T-cell (primary cell): ENCODE measurements around the gene GLIPR1L2. TPM values are rescaled to one million over a fixed set of nuclear protein-coding genes. Genes with fewer than 3 reads are reported as not detected.

ENCODE experiments used
- ATAC-seq, 4 experiments: fragments of 200-7000 bp in 3 of 4; fragments of 150-1000 bp in 1 of 4; cut with Tn5 transposase; replicated peaks in 1 of 4; 1 replicate in 3 of 4; 2 replicates in 1 of 4; pipeline ENCODE4 v1.10.0; 2021; ENCODE audit warnings: moderate library complexity in 3 of 4, mild to moderate bottlenecking in 2 of 4, moderate number of reproducible peaks in 1 of 4
- CTCF ChIA-PET, 2 donors: fragments of 300-600 bp; sonication (Branson Sonifier 250); formaldehyde crosslinking; loops; one replicate each; lab custom pipeline; 2022; ENCODE audit warnings: antibody characterized with exemption in 2 of 2; lab: Charles Lee
- POLR2A ChIA-PET, 2 donors: fragments of 300-600 bp; sonication (Branson Sonifier 250); formaldehyde crosslinking; loops; one replicate each; lab custom pipeline; 2022; ENCODE audit warnings: antibody characterized with exemption in 2 of 2; lab: Charles Lee
- DNase-seq, 35 experiments: peaks; one replicate each; pipeline versions ENCODE4 v3.0.0 to v3.0.0-alpha.2; 2013 to 2023
- H3K27ac ChIP-seq: one replicate; pipeline ENCODE4 v1.5.1; 2013; ENCODE audit warnings: low read length
- H3K27me3 ChIP-seq, 2 experiments: replicated peaks in 1 of 2; 1 replicate in 1 of 2; 2 replicates in 1 of 2; pipeline versions ENCODE4 v1.6.1 to v1.7.0; 2013; ENCODE audit warnings: low read length in 1 of 2, mixed read lengths in 1 of 2; ENCODE audit not compliant: control insufficient read depth in 2 of 2, insufficient read depth in 2 of 2; ENCODE audit errors: extremely low read depth in 1 of 2
- H3K36me3 ChIP-seq, 2 donors: 1 replicate in 1 of 2; 2 replicates in 1 of 2; pipeline versions ENCODE4 v1.6.1 to v1.7.0; 2013; ENCODE audit warnings: low read length in 1 of 2; ENCODE audit not compliant: control insufficient read depth in 2 of 2, insufficient read depth in 1 of 2; ENCODE audit errors: extremely low read depth in 1 of 2
- H3K4me1 ChIP-seq, 2 experiments: 1 replicate in 1 of 2; 2 replicates in 1 of 2; pipeline versions ENCODE4 v1.6.1 to v1.7.0; 2013; ENCODE audit warnings: low read length in 2 of 2, mixed read lengths in 1 of 2; ENCODE audit not compliant: insufficient read depth in 2 of 2, control insufficient read depth in 1 of 2; ENCODE audit errors: extremely low read depth in 1 of 2
- H3K4me3 ChIP-seq, 2 donors: 1 replicate in 1 of 2; 2 replicates in 1 of 2; pipeline versions ENCODE4 v1.5.1 to v1.7.0; 2013; ENCODE audit warnings: mild to moderate bottlenecking in 2 of 2, low read length in 1 of 2, moderate library complexity in 1 of 2; ENCODE audit not compliant: control insufficient read depth in 1 of 2; ENCODE audit errors: extremely low read depth in 1 of 2
- H3K9me3 ChIP-seq: 2 replicates; pipeline ENCODE4 v1.7.0; 2013
- H3K27ac Mint-ChIP-seq, 2 donors: one replicate each; pipeline ENCODE4 v1.8.0; 2020 to 2021; ENCODE audit warnings: mild to moderate bottlenecking in 2 of 2, mixed read lengths in 2 of 2
- H3K27me3 Mint-ChIP-seq, 2 donors: one replicate each; pipeline ENCODE4 v1.8.0; 2021 to 2022; ENCODE audit warnings: mixed read lengths in 2 of 2
- H3K36me3 Mint-ChIP-seq: one replicate; pipeline ENCODE4 v1.8.0; 2021; ENCODE audit warnings: mixed read lengths
- H3K4me1 Mint-ChIP-seq, 3 donors: one replicate each; pipeline ENCODE4 v1.8.0; 2020 to 2022; ENCODE audit warnings: mixed read lengths in 3 of 3, mild to moderate bottlenecking in 1 of 3
- H3K4me3 Mint-ChIP-seq, 3 donors: one replicate each; pipeline ENCODE4 v1.8.0; 2020 to 2022; ENCODE audit warnings: mild to moderate bottlenecking in 3 of 3, mixed read lengths in 3 of 3, moderate library complexity in 3 of 3
- H3K9me3 Mint-ChIP-seq, 3 donors: one replicate each; pipeline ENCODE4 v1.8.0; 2020 to 2022; ENCODE audit warnings: mixed read lengths in 3 of 3
- WGBS: methylation state at CpG from one replicate; pipeline ENCODE4 v1.1.5; 2013; ENCODE audit warnings: missing lambda C conversion rate; ENCODE audit not compliant: insufficient coverage; 5-methylcytosine and 5-hydroxymethylcytosine counted together
- total RNA-seq, 35 experiments: library from RNA in 6 of 35; stranded (reverse) in 6 of 35; fragments of 120-200 nt in 1 of 35; gene quantifications; one replicate each; pipeline versions ENCODE4 v1.2.1 to v1.2.4 and lab custom pipeline; 2013 to 2026

The GLIPR1L2 gene
- total RNA-seq, 5 donors from 2014 or later (not counting 1 experiment from before 2014, with no cell fraction given) = 0.51 to 2.9 (median 0.72) TPM

DNA sequence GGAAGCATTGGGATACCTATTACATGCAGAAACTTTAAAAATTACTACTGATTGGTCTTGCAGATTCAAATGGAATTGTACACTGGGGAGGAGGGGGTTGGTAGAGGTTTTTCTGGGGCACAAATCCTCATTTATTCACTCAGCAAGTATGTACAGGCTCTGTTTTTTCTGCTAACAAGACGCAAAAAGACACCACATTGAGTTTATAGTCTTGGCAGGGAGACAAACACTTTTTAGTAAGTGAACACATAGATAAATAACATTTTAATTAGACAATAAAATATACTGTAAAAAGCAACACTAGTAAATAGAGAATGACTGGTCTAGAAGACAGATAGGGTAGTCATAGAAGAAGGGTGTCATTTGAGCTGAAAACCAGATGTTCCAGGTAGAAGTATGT lies 23.8 kb downstream of the GLIPR1L2 start:
- H3K27me3 Mint-ChIP-seq = peaks cover 0 to 3% of the 10 kb centered on the region in 2 donors
- POLR2A ChIA-PET = no interaction called here
- no peak overlapping the region for H3K4me3 Mint-ChIP-seq
- ATAC-seq (no peak), DNase-seq (no peak)
- no peak overlapping the region for H3K27ac Mint-ChIP-seq
- Histone ChIP-seq H3K4me1 (no peaks in the 10 kb centered on the region), H3K36me3 (no peaks in the 10 kb centered on the region), H3K9me3 (no peaks in the 10 kb centered on the region), H3K27me3 (no peaks in the 10 kb centered on the region), H3K27ac (no peak overlapping the region), H3K4me3 (no peak overlapping the region)
- WGBS = no CpG with 5 or more reads among the region's 1 CpG
- H3K36me3 Mint-ChIP-seq = no peaks in the 10 kb centered on the region
- H3K4me1 Mint-ChIP-seq = no peaks in the 10 kb centered on the region
- CTCF ChIA-PET = interaction anchor here in 1 of 2 donors (0.6 kb wide), 1 partner anchor 520 kb away, joined by 6 read pairs; no protein-coding TSS in a partner anchor
- no peaks in the 10 kb centered on the region for H3K9me3 Mint-ChIP-seq

DNA sequence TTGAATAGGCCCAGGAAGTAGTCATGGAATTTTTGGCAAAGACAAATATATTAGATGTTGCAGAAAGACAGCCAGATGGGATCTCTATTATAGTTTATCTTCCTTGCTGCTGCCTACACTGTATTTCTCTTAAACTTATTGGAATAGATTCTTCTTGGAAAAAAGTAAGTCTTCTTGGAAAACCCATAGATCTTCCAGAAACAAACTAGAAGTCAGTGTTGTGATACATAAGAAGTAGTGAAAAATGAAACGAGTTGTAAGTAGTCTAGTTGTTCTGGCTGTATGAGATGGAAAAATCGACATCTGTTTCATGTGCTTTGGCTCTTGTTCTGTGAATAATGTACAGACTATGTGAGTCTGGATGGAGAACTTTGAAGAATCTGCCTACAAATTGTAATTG lies 29.0 kb downstream of the GLIPR1L2 start:
- Mint-ChIP-seq H3K4me1 (no peaks in the 10 kb centered on the region), H3K9me3 (peaks cover 0 to 2% (median 2%) of the 10 kb centered on the region in 3 donors), H3K36me3 (no peaks in the 10 kb centered on the region), H3K27ac (no peak overlapping the region), H3K4me3 (no peak overlapping the region), H3K27me3 (no peaks in the 10 kb centered on the region)
- no peaks in the 10 kb centered on the region for H3K36me3 ChIP-seq
- DNase-seq (no peak), ATAC-seq (no peak)
- H3K27ac ChIP-seq = no peak overlapping the region
- H3K4me1 ChIP-seq = no peaks in the 10 kb centered on the region
- H3K4me3 ChIP-seq = no peak overlapping the region
- WGBS = 69% methylated on average over 2 of the region's 2 CpGs
- ChIA-PET POLR2A (no interaction called here), CTCF (no interaction called here)
- H3K9me3 ChIP-seq = no peaks in the 10 kb centered on the region
- H3K27me3 ChIP-seq = no peaks in the 10 kb centered on the region

DNA sequence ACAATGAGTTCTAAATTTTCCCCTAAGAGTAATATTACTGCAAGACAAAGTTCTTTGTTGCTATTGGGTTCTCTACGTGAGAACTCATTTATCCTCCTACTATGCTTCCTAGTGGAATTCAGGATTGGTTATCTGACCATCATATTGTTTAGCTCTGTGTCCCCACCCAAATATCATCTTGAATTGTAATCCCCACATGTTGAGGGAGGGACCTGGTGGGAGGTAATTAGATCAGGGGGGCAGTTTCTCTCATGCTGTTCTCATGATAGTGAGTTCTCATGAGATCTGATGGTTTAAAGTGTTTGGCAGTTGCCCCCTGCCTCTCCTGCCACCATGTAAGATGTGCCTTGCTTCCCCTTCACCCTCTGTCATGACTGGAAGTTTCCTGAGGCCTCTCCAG lies 36.6 kb downstream of the GLIPR1L2 start:
- CTCF ChIA-PET = no interaction called here
- Histone ChIP-seq H3K4me1 (no peaks in the 10 kb centered on the region), H3K27ac (no peak overlapping the region), H3K36me3 (no peaks in the 10 kb centered on the region), H3K4me3 (no peak overlapping the region), H3K27me3 (no peaks in the 10 kb centered on the region), H3K9me3 (no peaks in the 10 kb centered on the region)
- POLR2A ChIA-PET = no interaction called here
- no CpG with 5 or more reads among the region's 1 CpG for WGBS
- no peak for DNase-seq
- no peak overlapping the region for H3K27ac Mint-ChIP-seq
- no peak for ATAC-seq
- H3K27me3 Mint-ChIP-seq = no peaks in the 10 kb centered on the region
- no peak overlapping the region for H3K4me3 Mint-ChIP-seq
- peaks cover 13% of the 10 kb centered on the region for H3K36me3 Mint-ChIP-seq
- no peaks in the 10 kb centered on the region for H3K4me1 Mint-ChIP-seq
- H3K9me3 Mint-ChIP-seq = peaks cover 17 to 30% (median 18%) of the 10 kb centered on the region in 3 donors

DNA sequence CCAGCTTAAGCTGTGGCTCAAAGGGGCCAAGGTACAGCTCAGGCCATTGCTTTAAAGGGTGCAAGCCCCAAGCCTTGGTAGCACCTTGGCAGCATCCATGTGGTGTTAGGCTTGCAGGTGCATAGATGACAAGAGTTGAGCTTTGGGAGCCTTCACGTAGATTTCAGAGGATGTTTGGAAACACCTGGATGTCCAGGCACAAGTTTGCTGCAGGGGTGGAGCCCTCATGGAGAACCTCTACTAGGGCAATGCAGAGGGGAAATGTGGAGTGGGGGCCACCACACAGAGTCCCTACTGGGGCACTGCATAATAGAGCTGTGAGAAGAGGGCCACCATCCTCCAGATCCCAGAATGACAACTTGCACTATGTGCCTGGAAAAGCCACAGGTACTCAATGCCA lies 37.9 kb downstream of the GLIPR1L2 start:
- POLR2A ChIA-PET = no interaction called here
- CTCF ChIA-PET = interaction anchor here in 1 of 2 donors (0.5 kb wide), 1 partner anchor 23 kb away, joined by 4 read pairs; no protein-coding TSS in a partner anchor

DNA sequence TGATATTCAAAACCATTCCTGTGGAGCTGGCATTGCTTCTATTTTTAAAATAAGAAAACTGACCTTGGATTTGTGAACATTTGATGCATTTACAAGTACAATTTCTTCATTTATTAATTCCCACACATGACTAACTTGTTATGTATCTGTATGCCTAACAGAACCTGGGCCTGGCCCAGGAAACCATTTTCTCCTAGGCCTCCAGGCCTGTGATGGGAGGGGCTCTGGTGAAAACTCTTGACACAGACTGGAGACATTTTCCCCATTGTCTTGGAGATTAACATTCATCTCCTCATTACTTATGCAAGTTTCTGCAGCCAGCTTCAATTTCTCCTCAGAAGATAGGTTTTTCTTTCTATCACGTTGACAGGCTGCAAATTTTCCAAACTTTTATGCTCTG lies 42.0 kb downstream of the GLIPR1L2 start:
- Histone ChIP-seq H3K9me3 (no peaks in the 10 kb centered on the region), H3K4me1 (peaks cover 0 to 5% of the 10 kb centered on the region in 2 experiments), H3K4me3 (no peak overlapping the region), H3K27ac (no peak overlapping the region), H3K36me3 (no peaks in the 10 kb centered on the region), H3K27me3 (no peaks in the 10 kb centered on the region)
- ATAC-seq (no peak), DNase-seq (no peak)
- Mint-ChIP-seq H3K27me3 (no peaks in the 10 kb centered on the region), H3K27ac (no peak overlapping the region), H3K9me3 (peaks cover 3 to 21% (median 12%) of the 10 kb centered on the region in 3 donors), H3K36me3 (peaks cover 9% of the 10 kb centered on the region), H3K4me1 (peaks cover 0 to 5% (median 2%) of the 10 kb centered on the region in 3 donors), H3K4me3 (no peak overlapping the region)
- POLR2A ChIA-PET = no interaction called here
- no CpG with 5 or more reads among the region's 1 CpG for WGBS
- CTCF ChIA-PET = interaction anchor here in 1 of 2 donors (0.6 kb wide), 1 partner anchor 48 kb away, joined by 3 read pairs; the partner anchor contains the start of gene GLIPR1

More for the DNA sequence above, 37.9 kb downstream of the GLIPR1L2 start:
- Mint-ChIP-seq H3K27ac (no peak overlapping the region), H3K4me3 (no peak overlapping the region), H3K9me3 (peaks cover 17 to 30% (median 18%) of the 10 kb centered on the region in 3 donors), H3K4me1 (no peaks in the 10 kb centered on the region), H3K27me3 (no peaks in the 10 kb centered on the region), H3K36me3 (peaks cover 13% of the 10 kb centered on the region)
- ATAC-seq = no peak
- Histone ChIP-seq H3K9me3 (no peaks in the 10 kb centered on the region), H3K27me3 (no peaks in the 10 kb centered on the region), H3K4me1 (no peaks in the 10 kb centered on the region), H3K36me3 (no peaks in the 10 kb centered on the region), H3K27ac (no peak overlapping the region), H3K4me3 (no peak overlapping the region)
- no peak for DNase-seq
- WGBS = 100% methylated on average over 1 of the region's 1 CpG

DNA sequence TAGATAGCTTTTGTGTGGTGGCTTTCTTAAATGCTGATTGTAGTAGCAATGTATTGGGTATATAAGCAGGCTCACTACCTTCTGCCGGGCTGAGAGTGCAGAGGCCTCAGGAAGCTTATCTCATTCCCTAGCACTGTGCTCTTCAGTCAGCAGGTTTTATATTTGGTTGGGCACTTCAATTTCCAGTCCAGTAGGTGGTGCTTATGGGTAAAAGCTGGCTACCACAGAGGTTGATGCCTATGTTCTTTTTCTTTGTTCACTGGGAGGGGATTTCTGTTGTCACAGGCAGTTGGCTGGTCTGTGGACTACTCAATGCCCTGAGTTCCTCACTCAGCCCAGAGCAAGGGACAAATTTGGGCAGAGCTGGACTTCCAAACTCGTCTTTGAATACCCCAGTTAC lies 46.7 kb downstream of the GLIPR1L2 start:
- H3K4me1 Mint-ChIP-seq = peaks cover 0 to 16% (median 5%) of the 10 kb centered on the region in 3 donors
- no peak overlapping the region for H3K4me3 Mint-ChIP-seq
- H3K4me3 ChIP-seq = no peak overlapping the region
- peak in 10 of 35 experiments; percentile 1 to 65 (median 10) for DNase-seq
- ChIA-PET CTCF (interaction anchor here (0.6 to 2.7 kb wide), 15 partner anchors 40 to 771 kb away, joined by 3 to 34 read pairs (median 4); partner anchors contain the start of genes GLIPR1 (in 1 of the 2) and GLIPR1L1 (in 1 of the 2)), POLR2A (interaction anchor here (0.6 to 0.7 kb wide), 3 partner anchors 78 to 611 kb away, joined by 3 to 4 read pairs (median 4); partner anchors contain the start of gene CAPS2 (in 1 of the 2))
- peaks cover 0 to 12% of the 10 kb centered on the region in 2 experiments for H3K4me1 ChIP-seq
- H3K36me3 Mint-ChIP-seq = peaks cover 4% of the 10 kb centered on the region
- H3K9me3 Mint-ChIP-seq = peaks cover 0 to 12% (median 2%) of the 10 kb centered on the region in 3 donors
- no peak overlapping the region for H3K27ac Mint-ChIP-seq
- H3K9me3 ChIP-seq = no peaks in the 10 kb centered on the region
- 50% methylated on average over 1 of the region's 2 CpGs for WGBS
- peaks cover 4 to 12% of the 10 kb centered on the region in 2 donors for H3K27me3 Mint-ChIP-seq
- H3K27ac ChIP-seq = no peak overlapping the region
- peak; percentile 48 to 82 (median 75) for ATAC-seq
- H3K27me3 ChIP-seq = peaks cover 0 to 7% of the 10 kb centered on the region in 2 experiments
- no peaks in the 10 kb centered on the region for H3K36me3 ChIP-seq
